PFSK-1 (cell line): ENCODE results near the gene SLC43A2.

Experiments
- FOXP2 ChIP-seq: optimal IDR thresholded peaks from 2 replicates; pipeline ENCODE3; 2011; ENCODE audit warnings: borderline replicate concordance, control low read depth, inconsistent platforms; ENCODE audit not compliant: insufficient read depth; ENCODE audit errors: extremely low read length, extremely low read depth
- POLR2AphosphoS5 ChIP-seq: IDR thresholded peaks from 2 replicates; pipeline ENCODE4 v1.6.1; 2012; ENCODE audit warnings: low read depth, mild to moderate bottlenecking, control low read depth, low read length, moderate library complexity
- REST ChIP-seq, 2 experiments: IDR thresholded peaks; 2 replicates each; pipeline versions ENCODE4 v1.6.1 to v1.8.0; 2011 to 2012; ENCODE audit warnings: low read depth in 2 of 2, low read length in 2 of 2, control low read depth in 1 of 2, inconsistent platforms in 1 of 2, mild to moderate bottlenecking in 1 of 2, moderate library complexity in 1 of 2; ENCODE audit not compliant: insufficient read depth in 1 of 2
- SIN3A ChIP-seq: IDR thresholded peaks from 2 replicates; pipeline ENCODE4 v1.6.1; 2012; ENCODE audit warnings: mild to moderate bottlenecking, low read length, moderate library complexity, borderline replicate concordance; ENCODE audit not compliant: insufficient read depth
- TAF1 ChIP-seq: IDR thresholded peaks from 2 replicates; pipeline ENCODE4 v1.6.1; 2012; ENCODE audit warnings: low read length, control low read depth, borderline replicate concordance; ENCODE audit not compliant: insufficient read depth

GRCh38 chr17:1561420-1562175 lies 67.0 kb downstream of the SLC43A2 start:
- no peak; the same call in 1 of the 2 replicates for TF ChIP-seq SIN3A
- TF ChIP-seq POLR2AphosphoS5 = no peak
- no peak for TF ChIP-seq FOXP2
- no peak for TF ChIP-seq TAF1
- no peak for TF ChIP-seq REST (IDR thresholded peaks at IDR 0.05; ENCODE audit: insufficient read depth in 1 of 2, low read depth in 2 of 2, low read length in 2 of 2)
